H9 (cell line): ENCODE measurements around the gene FAM25A. TPM values are rescaled to one million over a fixed set of nuclear protein-coding genes. Genes with fewer than 3 reads are reported as not detected.

Experiments used
- DNase-seq: peaks from one replicate; pipeline ENCODE4 v3.0.0-alpha.2; 2017
- H2AFZ ChIP-seq: one replicate; pipeline ENCODE4 v1.6.1; 2013; ENCODE audit warnings: mild to moderate bottlenecking, low read length, control low read depth, moderate library complexity
- H2AK5ac ChIP-seq: 2 replicates; pipeline ENCODE4 v1.6.1; 2013; ENCODE audit warnings: low read length, control low read depth, mixed read lengths; ENCODE audit not compliant: insufficient read length
- H2BK120ac ChIP-seq: one replicate; pipeline ENCODE4 v1.6.1; 2013; ENCODE audit warnings: low read depth, mild to moderate bottlenecking, low read length, control low read depth, inconsistent platforms; ENCODE audit not compliant: poor library complexity, severe bottlenecking
- H2BK12ac ChIP-seq: 2 replicates; pipeline ENCODE4 v1.6.1; 2013; ENCODE audit warnings: low read length, control low read depth, mixed read lengths, low read depth; ENCODE audit not compliant: insufficient read length
- H2BK15ac ChIP-seq: 2 replicates; pipeline ENCODE4 v1.6.1; 2013; ENCODE audit warnings: low read depth, low read length, control low read depth
- H2BK20ac ChIP-seq: one replicate; pipeline ENCODE4 v1.6.1; 2013; ENCODE audit warnings: low read depth, mild to moderate bottlenecking, low read length, control low read depth, inconsistent platforms; ENCODE audit not compliant: poor library complexity, severe bottlenecking
- H2BK5ac ChIP-seq: 2 replicates; pipeline ENCODE4 v1.6.1; 2013; ENCODE audit warnings: low read length, control low read depth, mixed read lengths; ENCODE audit not compliant: insufficient read length
- H3K14ac ChIP-seq: 2 replicates; pipeline ENCODE4 v1.6.1; 2013; ENCODE audit warnings: low read length, control low read depth; ENCODE audit not compliant: insufficient read depth
- H3K18ac ChIP-seq: 2 replicates; pipeline ENCODE4 v1.6.1; 2013; ENCODE audit warnings: low read depth, mild to moderate bottlenecking, mixed read lengths, low read length, control low read depth; ENCODE audit not compliant: insufficient read length
- H3K23ac ChIP-seq: 2 replicates; pipeline ENCODE4 v1.6.1; 2013; ENCODE audit warnings: low read length, control low read depth, mixed read lengths, low read depth; ENCODE audit not compliant: insufficient read length
- H3K23me2 ChIP-seq: 2 replicates; pipeline ENCODE4 v1.6.1; 2013; ENCODE audit warnings: low read depth, mild to moderate bottlenecking, mixed read lengths, low read length, control low read depth; ENCODE audit not compliant: insufficient read length, poor library complexity, severe bottlenecking
- H3K27ac ChIP-seq: 2 replicates; pipeline ENCODE4 v1.5.1; 2013; ENCODE audit warnings: low read length, control low read depth, mixed read lengths, low read depth; ENCODE audit not compliant: insufficient read length
- H3K27me3 ChIP-seq: 2 replicates; pipeline ENCODE4 v1.6.1; 2013; ENCODE audit warnings: low read length, control low read depth, inconsistent platforms; ENCODE audit not compliant: insufficient read depth
- H3K4ac ChIP-seq: 2 replicates; pipeline ENCODE4 v1.6.1; 2013; ENCODE audit warnings: low read depth, mild to moderate bottlenecking, control low read depth, inconsistent platforms, low read length, moderate library complexity
- H3K4me1 ChIP-seq: 2 replicates; pipeline ENCODE4 v1.6.1; 2013; ENCODE audit warnings: low read length, control low read depth, inconsistent platforms; ENCODE audit not compliant: insufficient read depth
- H3K4me2 ChIP-seq: 2 replicates; pipeline ENCODE4 v1.6.1; 2013; ENCODE audit warnings: low read length, control low read depth, mixed read lengths; ENCODE audit not compliant: insufficient read length, insufficient read depth
- H3K56ac ChIP-seq: 2 replicates; pipeline ENCODE4 v1.6.1; 2013; ENCODE audit warnings: low read depth, mild to moderate bottlenecking, mixed read lengths, low read length, control low read depth; ENCODE audit not compliant: insufficient read length
- H3K79me1 ChIP-seq: 2 replicates; pipeline ENCODE4 v1.6.1; 2013; ENCODE audit warnings: low read depth, mild to moderate bottlenecking, moderate library complexity, low read length, control low read depth, inconsistent platforms; ENCODE audit not compliant: insufficient read depth, poor library complexity, severe bottlenecking
- H3K79me2 ChIP-seq: 2 replicates; pipeline ENCODE4 v1.6.1; 2013; ENCODE audit warnings: low read length, control low read depth, inconsistent platforms; ENCODE audit not compliant: insufficient read depth
- H3K9ac ChIP-seq: 2 replicates; pipeline ENCODE4 v1.6.1; 2013; ENCODE audit warnings: low read length, control low read depth, mixed read lengths; ENCODE audit not compliant: insufficient read length; ENCODE audit errors: extremely low read depth
- H3K9me3 ChIP-seq: one replicate; pipeline ENCODE4 v1.6.1; 2013; ENCODE audit warnings: low read depth, low read length, inconsistent platforms; ENCODE audit not compliant: control insufficient read depth
- H3T11ph ChIP-seq: one replicate; pipeline ENCODE4 v1.6.1; 2013; ENCODE audit warnings: mild to moderate bottlenecking, low read length, control low read depth, inconsistent platforms
- H4K20me1 ChIP-seq: one replicate; pipeline ENCODE4 v1.6.1; 2013; ENCODE audit not compliant: control insufficient read depth, insufficient read length, insufficient read depth
- H4K5ac ChIP-seq: 2 replicates; pipeline ENCODE4 v1.6.1; 2013; ENCODE audit warnings: low read depth, mild to moderate bottlenecking, mixed read lengths, low read length, control low read depth; ENCODE audit not compliant: insufficient read length
- H4K8ac ChIP-seq: replicated peaks from 2 replicates; pipeline ENCODE4 v1.6.1; 2013; ENCODE audit warnings: low read length, control low read depth, mixed read lengths, low read depth; ENCODE audit not compliant: insufficient read length
- H4K91ac ChIP-seq: 2 replicates; pipeline ENCODE4 v1.6.1; 2013; ENCODE audit warnings: low read depth, mild to moderate bottlenecking, moderate library complexity, mixed read lengths, low read length, control low read depth; ENCODE audit not compliant: insufficient read length
- H3K27ac Mint-ChIP-seq, 3 experiments: 2 replicates in 2 of 3; 3 replicates in 1 of 3; pipeline ENCODE4 v1.8.0; 2020 to 2021; ENCODE audit warnings: mixed read lengths in 3 of 3, mild to moderate bottlenecking in 1 of 3, moderate library complexity in 1 of 3
- H3K27me3 Mint-ChIP-seq: 2 replicates; pipeline ENCODE4 v1.8.0; 2021; ENCODE audit warnings: low read depth, mild to moderate bottlenecking, moderate library complexity, mixed read lengths
- H3K36me3 Mint-ChIP-seq, 3 experiments: 2 replicates in 2 of 3; 3 replicates in 1 of 3; pipeline ENCODE4 v1.8.0; 2020 to 2021; ENCODE audit warnings: low read depth in 3 of 3, mixed read lengths in 3 of 3; ENCODE audit not compliant: insufficient read depth in 1 of 3
- H3K4me1 Mint-ChIP-seq, 2 experiments: 2 replicates each; pipeline ENCODE4 v1.8.0; 2020; ENCODE audit warnings: mixed read lengths in 2 of 2
- H3K4me3 Mint-ChIP-seq, 2 experiments: 2 replicates in 1 of 2; 3 replicates in 1 of 2; pipeline ENCODE4 v1.8.0; 2020 to 2021; ENCODE audit warnings: mild to moderate bottlenecking in 2 of 2, mixed read lengths in 2 of 2, moderate library complexity in 1 of 2
- H3K9me3 Mint-ChIP-seq, 2 experiments: 2 replicates in 1 of 2; 3 replicates in 1 of 2; pipeline ENCODE4 v1.8.0; 2020; ENCODE audit warnings: mild to moderate bottlenecking in 2 of 2, mixed read lengths in 2 of 2, moderate library complexity in 1 of 2
- CTCF ChIP-seq: fragments of 200-600 bp; sonication (generic); conservative IDR thresholded peaks from 3 replicates; pipeline ENCODE4 v1.8.0; 2021; ENCODE audit warnings: antibody characterized with exemption, mild to moderate bottlenecking
- WGBS: extraction: QIAGEN DNeasy Blood & Tissue Kit; methylation state at CpG from one replicate; pipeline ENCODE4 v1.1.7; 2013; ENCODE audit warnings: missing lambda C conversion rate, low lambda C conversion rate, mixed read lengths; ENCODE audit not compliant: insufficient read length; ENCODE audit errors: extremely low coverage; 5-methylcytosine and 5-hydroxymethylcytosine counted together
- total RNA-seq: library from RNA; stranded (reverse); gene quantifications from 2 replicates; pipeline ENCODE4 v1.2.1, GENCODE V29; 2021

FAM25A gene
- total RNA-seq, 1 experiment from 2014 or later, result not detected

- H2BK12ac ChIP-seq, result no peak overlapping the region
- peaks cover 15% of the 10 kb centered on the region for H3K23me2 ChIP-seq
- H3K18ac ChIP-seq, result no peak overlapping the region
- H3K27ac ChIP-seq, result no peak overlapping the region
- H3T11ph ChIP-seq, result no peak overlapping the region
- no peaks in the 10 kb centered on the region; the same call in 1 of the 2 replicates for H3K4me1 ChIP-seq
- H3K56ac ChIP-seq, result no peak overlapping the region
- no peaks in the 10 kb centered on the region for H3K79me2 ChIP-seq
- no peak overlapping the region for H2BK120ac ChIP-seq
- no peak overlapping the region for H3K4ac ChIP-seq
- H3K9me3 Mint-ChIP-seq, result peaks cover 0 to 4% of the 10 kb centered on the region in 2 experiments; a peak in 1 of 5 replicates
- no peak overlapping the region for H3K4me2 ChIP-seq
- no peak for DNase-seq
- no CpG with 5 or more reads among the region's 7 CpGs for WGBS
- no peak overlapping the region for H3K4me3 Mint-ChIP-seq
- no peak overlapping the region for H3K27ac Mint-ChIP-seq
- H4K91ac ChIP-seq, result no peak overlapping the region
- H2AFZ ChIP-seq, result no peak overlapping the region
- no peak overlapping the region for H3K14ac ChIP-seq
- no peak overlapping the region for H2BK15ac ChIP-seq
- H2BK20ac ChIP-seq, result no peak overlapping the region
- no peaks in the 10 kb centered on the region for H3K79me1 ChIP-seq
- no peaks in the 10 kb centered on the region for H3K9me3 ChIP-seq
- no peaks in the 10 kb centered on the region for H4K20me1 ChIP-seq
- H3K27me3 Mint-ChIP-seq, result peaks cover 32% of the 10 kb centered on the region
- H3K36me3 Mint-ChIP-seq, result peaks cover 0 to 3% (median 0%) of the 10 kb centered on the region in 3 experiments; a peak in 1 of 7 replicates
- no peak overlapping the region for H3K9ac ChIP-seq
- no peak overlapping the region for H4K5ac ChIP-seq
- H3K27me3 ChIP-seq, result peaks cover 10% of the 10 kb centered on the region; the same call in 1 of the 2 replicates
- H3K4me1 Mint-ChIP-seq, result peaks cover 21 to 35% of the 10 kb centered on the region in 2 experiments
- no peak for TF ChIP-seq CTCF
- H2AK5ac ChIP-seq, result no peak overlapping the region
- no peak overlapping the region for H2BK5ac ChIP-seq
- no peak overlapping the region for H4K8ac ChIP-seq
- no peak overlapping the region for H3K23ac ChIP-seq
These were observed 45.6 kb upstream of the FAM25A start for GRCh38 chr10:86974484-86974883.
